Adrenal gland (tissue), 5 donors: ENCODE results near the gene DCP1A.

Experiments
- POLR2A ChIP-seq, 2 donors: fragments of 450-650 bp; IDR thresholded peaks; one replicate each; pipeline ENCODE4 v1.6.1; 2017; ENCODE audit warnings: antibody characterized with exemption in 2 of 2, mild to moderate bottlenecking in 2 of 2, moderate library complexity in 1 of 2
- TF ChIP-seq, protein P1 (sequence below), 6 experiments: fragments of 450-650 bp in 4 of 6; fragments of 200-600 bp in 2 of 6; sonication (generic) in 1 of 6; IDR thresholded peaks; 1 replicate in 5 of 6; 2 replicates in 1 of 6; pipeline versions ENCODE4 v1.5.1 to v1.8.0; 2016 to 2021; ENCODE audit warnings: antibody characterized with exemption in 6 of 6, mild to moderate bottlenecking in 2 of 6, moderate library complexity in 1 of 6
- donor health status: DM: no; HTN: no; CAD: no.

GRCh38 chr3:53234130-53234840 lies 113.1 kb downstream of the DCP1A start:
- TF ChIP-seq, protein P1, sequence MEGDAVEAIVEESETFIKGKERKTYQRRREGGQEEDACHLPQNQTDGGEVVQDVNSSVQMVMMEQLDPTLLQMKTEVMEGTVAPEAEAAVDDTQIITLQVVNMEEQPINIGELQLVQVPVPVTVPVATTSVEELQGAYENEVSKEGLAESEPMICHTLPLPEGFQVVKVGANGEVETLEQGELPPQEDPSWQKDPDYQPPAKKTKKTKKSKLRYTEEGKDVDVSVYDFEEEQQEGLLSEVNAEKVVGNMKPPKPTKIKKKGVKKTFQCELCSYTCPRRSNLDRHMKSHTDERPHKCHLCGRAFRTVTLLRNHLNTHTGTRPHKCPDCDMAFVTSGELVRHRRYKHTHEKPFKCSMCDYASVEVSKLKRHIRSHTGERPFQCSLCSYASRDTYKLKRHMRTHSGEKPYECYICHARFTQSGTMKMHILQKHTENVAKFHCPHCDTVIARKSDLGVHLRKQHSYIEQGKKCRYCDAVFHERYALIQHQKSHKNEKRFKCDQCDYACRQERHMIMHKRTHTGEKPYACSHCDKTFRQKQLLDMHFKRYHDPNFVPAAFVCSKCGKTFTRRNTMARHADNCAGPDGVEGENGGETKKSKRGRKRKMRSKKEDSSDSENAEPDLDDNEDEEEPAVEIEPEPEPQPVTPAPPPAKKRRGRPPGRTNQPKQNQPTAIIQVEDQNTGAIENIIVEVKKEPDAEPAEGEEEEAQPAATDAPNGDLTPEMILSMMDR (IDR thresholded peaks at IDR 0.05): no peak
- no peak for TF ChIP-seq POLR2A (IDR thresholded peaks at IDR 0.05)
